Measurements from ENCODE around the gene METTL9.
"Not testable (repeated sequence)": the region's sequence is repeated elsewhere in the genome, so short reads cannot be mapped to it uniquely, and the experiment has no call there.

The METTL9 gene

GRCh38 chr16:21663889-21664647 lies 64.7 kb downstream of the METTL9 start, which contains the start of gene OTOA:
Gene OTOA, plus strand, starts transcription at chr16:21663968. Its CDS starts 14,547 bp downstream, at chr16:21678515.
- no peak for DNase-seq (ENCODE audit: low read depth)

- DNase-seq (ENCODE audit: low read depth), result no peak
These were observed 65.6 kb downstream of the METTL9 start for GRCh38 chr16:21664801-21665492.

- no peak for DNase-seq (ENCODE audit: low read depth)
These were observed 67.4 kb downstream of the METTL9 start for GRCh38 chr16:21666772-21667171.

GRCh38 chr16:21667575-21667974 lies 68.2 kb downstream of the METTL9 start:
- DNase-seq (ENCODE audit: low read depth), result no peak

GRCh38 chr16:21673469-21673868 lies 74.1 kb downstream of the METTL9 start:
- no peak for DNase-seq (ENCODE audit: low read depth)

GRCh38 chr16:21674456-21674855 lies 75.1 kb downstream of the METTL9 start:
- not testable (repeated sequence) for DNase-seq (ENCODE audit: low read depth)

- DNase-seq (ENCODE audit: low read depth), result not testable (repeated sequence)
These were observed 81.3 kb downstream of the METTL9 start for GRCh38 chr16:21680714-21681113.

- DNase-seq (ENCODE audit: low read depth), result no peak
These were observed 83.8 kb downstream of the METTL9 start for GRCh38 chr16:21683184-21683583.

- no peak for DNase-seq (ENCODE audit: low read depth)
These were observed 84.8 kb downstream of the METTL9 start for GRCh38 chr16:21684199-21684598.

GRCh38 chr16:21685034-21685455 lies 85.7 kb downstream of the METTL9 start:
- no peak for DNase-seq (ENCODE audit: low read depth)

GRCh38 chr16:21689107-21689506 lies 89.7 kb downstream of the METTL9 start:
- no peak for DNase-seq (ENCODE audit: low read depth)

- not testable (repeated sequence) for DNase-seq (ENCODE audit: low read depth)
These were observed 91.6 kb downstream of the METTL9 start for GRCh38 chr16:21690967-21691366.

GRCh38 chr16:21694609-21695008 lies 95.2 kb downstream of the METTL9 start:
- DNase-seq (ENCODE audit: low read depth), result no peak

- DNase-seq (ENCODE audit: low read depth), result no peak
These were observed 97.7 kb downstream of the METTL9 start for GRCh38 chr16:21697032-21697431.

GRCh38 chr16:21698169-21699032 lies 99.0 kb downstream of the METTL9 start:
- DNase-seq (ENCODE audit: low read depth), result no peak

- no peak for DNase-seq (ENCODE audit: low read depth)
These were observed 101.9 kb downstream of the METTL9 start for GRCh38 chr16:21701271-21701670.

- DNase-seq (ENCODE audit: low read depth), result no peak
These were observed 102.9 kb downstream of the METTL9 start for GRCh38 chr16:21702276-21702675.

- no peak for DNase-seq (ENCODE audit: low read depth)
These were observed 103.8 kb downstream of the METTL9 start for GRCh38 chr16:21703156-21703555.

GRCh38 chr16:21703589-21704174 lies 104.3 kb downstream of the METTL9 start:
- no peak for DNase-seq (ENCODE audit: low read depth)

GRCh38 chr16:21704266-21704665 lies 104.9 kb downstream of the METTL9 start:
- DNase-seq (ENCODE audit: low read depth), result no peak

GRCh38 chr16:21704733-21705132 lies 105.4 kb downstream of the METTL9 start:
- DNase-seq (ENCODE audit: low read depth), result no peak
